ENCODE results near the gene PRR5.

DNA sequence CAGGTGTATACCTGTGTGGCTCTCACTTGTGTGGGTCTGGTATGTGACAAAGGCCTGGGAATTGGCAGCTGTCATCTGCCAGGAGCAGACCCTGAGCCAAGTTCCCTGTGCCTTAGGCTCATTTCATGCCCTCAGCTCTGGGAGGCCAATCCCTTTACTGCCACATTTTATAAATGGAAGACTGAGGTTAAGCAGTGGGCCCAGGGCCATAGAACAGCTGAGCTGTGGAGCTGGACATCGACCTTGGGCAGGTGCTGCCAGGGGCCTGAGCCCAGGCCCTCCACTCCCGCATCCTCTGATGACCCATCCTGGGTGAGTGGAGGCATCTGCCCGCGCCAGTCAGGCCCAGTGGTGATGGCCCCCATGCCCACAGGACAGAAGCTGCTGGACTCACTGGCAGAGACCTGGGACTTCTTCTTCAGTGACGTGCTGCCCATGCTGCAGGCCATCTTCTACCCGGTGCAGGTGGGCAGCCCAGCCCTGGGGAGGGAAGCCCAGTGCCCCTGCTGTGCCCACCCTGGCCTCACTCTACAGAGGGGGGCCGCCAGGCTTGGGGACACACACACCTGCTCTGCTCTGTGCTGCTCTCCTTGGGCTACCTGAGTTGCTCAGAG is 29.5 kb downstream of the PRR5 start:
- TF ChIP-seq EZH2phosphoT487 (IDR thresholded peaks at IDR 0.05; ENCODE audit: low read depth) = no peak
- TF ChIP-seq, protein P1, sequence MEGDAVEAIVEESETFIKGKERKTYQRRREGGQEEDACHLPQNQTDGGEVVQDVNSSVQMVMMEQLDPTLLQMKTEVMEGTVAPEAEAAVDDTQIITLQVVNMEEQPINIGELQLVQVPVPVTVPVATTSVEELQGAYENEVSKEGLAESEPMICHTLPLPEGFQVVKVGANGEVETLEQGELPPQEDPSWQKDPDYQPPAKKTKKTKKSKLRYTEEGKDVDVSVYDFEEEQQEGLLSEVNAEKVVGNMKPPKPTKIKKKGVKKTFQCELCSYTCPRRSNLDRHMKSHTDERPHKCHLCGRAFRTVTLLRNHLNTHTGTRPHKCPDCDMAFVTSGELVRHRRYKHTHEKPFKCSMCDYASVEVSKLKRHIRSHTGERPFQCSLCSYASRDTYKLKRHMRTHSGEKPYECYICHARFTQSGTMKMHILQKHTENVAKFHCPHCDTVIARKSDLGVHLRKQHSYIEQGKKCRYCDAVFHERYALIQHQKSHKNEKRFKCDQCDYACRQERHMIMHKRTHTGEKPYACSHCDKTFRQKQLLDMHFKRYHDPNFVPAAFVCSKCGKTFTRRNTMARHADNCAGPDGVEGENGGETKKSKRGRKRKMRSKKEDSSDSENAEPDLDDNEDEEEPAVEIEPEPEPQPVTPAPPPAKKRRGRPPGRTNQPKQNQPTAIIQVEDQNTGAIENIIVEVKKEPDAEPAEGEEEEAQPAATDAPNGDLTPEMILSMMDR (IDR thresholded peaks at IDR 0.05; ENCODE audit: low read depth, low read length) = no peak

All from OCI-LY3 (cell line).